Cardiac muscle cell (in vitro differentiated cells and primary cell): ENCODE results near the gene CACNA2D3. TPM values are rescaled to one million over a fixed set of nuclear protein-coding genes. Genes with fewer than 3 reads are reported as not detected.

Experiments
- DNase-seq, 2 donors: peaks; one replicate each; pipeline versions ENCODE4 v3.0.0 to v3.0.0-alpha.2; 2010 to 2017; ENCODE audit warnings: low read depth in 1 of 2, low spot score in 1 of 2
- H3K27ac ChIP-seq: fragments of 200-600 bp; sonication (generic); 2 replicates; pipeline ENCODE4 v1.5.1; 2016
- H3K27me3 ChIP-seq: fragments of 200-600 bp; sonication (generic); 2 replicates; pipeline ENCODE4 v1.6.0; 2016; ENCODE audit warnings: control low read depth
- H3K36me3 ChIP-seq: fragments of 200-600 bp; sonication (generic); 2 replicates; pipeline ENCODE4 v1.5.1; 2016; ENCODE audit warnings: control low read depth
- H3K4me1 ChIP-seq: fragments of 200-600 bp; sonication (generic); 2 replicates; pipeline ENCODE4 v1.8.1; 2017; ENCODE audit warnings: low read depth, mild to moderate bottlenecking, mixed run types
- H3K4me3 ChIP-seq: fragments of 200-600 bp; sonication (generic); 2 replicates; pipeline ENCODE4 v1.5.1; 2016; ENCODE audit warnings: mild to moderate bottlenecking
- H3K9me3 ChIP-seq: fragments of 200-600 bp; sonication (generic); 2 replicates; pipeline ENCODE4 v1.5.1; 2017; ENCODE audit warnings: low read depth, mild to moderate bottlenecking, control low read depth
- CTCF ChIP-seq: IDR thresholded peaks from 2 replicates; pipeline ENCODE4 v1.5.1; 2012; ENCODE audit warnings: low read depth, mild to moderate bottlenecking, low read length
- polyA plus RNA-seq: library from polyadenylated mRNA; unstranded; fragments of >200 nt; fragmentation: Nextera tagmentation; extraction: Ambion mirVana; gene quantifications from 2 replicates; pipeline ENCODE4 v1.2.1, GENCODE V29; 2016
- total RNA-seq: library from RNA; depleted of rRNA; stranded (reverse); fragments of >200 nt; gene quantifications from 2 replicates; pipeline ENCODE4 v1.2.3, GENCODE V29; 2016

Gene CACNA2D3
- total and polyA plus RNA-seq, 2 experiments from 2014 or later = 0.45 to 0.59 TPM

GRCh38 chr3:55002416-55002930 lies 880.1 kb downstream of the CACNA2D3 start:
- H3K4me1 ChIP-seq = peaks cover 14% of the 10 kb centered on the region
- no peak for TF ChIP-seq CTCF
- DNase-seq = no peak
- no peak overlapping the region for H3K27ac ChIP-seq
- no peaks in the 10 kb centered on the region for H3K27me3 ChIP-seq
- no peak overlapping the region for H3K4me3 ChIP-seq
- no peaks in the 10 kb centered on the region for H3K9me3 ChIP-seq
- no peaks in the 10 kb centered on the region for H3K36me3 ChIP-seq

DNA sequence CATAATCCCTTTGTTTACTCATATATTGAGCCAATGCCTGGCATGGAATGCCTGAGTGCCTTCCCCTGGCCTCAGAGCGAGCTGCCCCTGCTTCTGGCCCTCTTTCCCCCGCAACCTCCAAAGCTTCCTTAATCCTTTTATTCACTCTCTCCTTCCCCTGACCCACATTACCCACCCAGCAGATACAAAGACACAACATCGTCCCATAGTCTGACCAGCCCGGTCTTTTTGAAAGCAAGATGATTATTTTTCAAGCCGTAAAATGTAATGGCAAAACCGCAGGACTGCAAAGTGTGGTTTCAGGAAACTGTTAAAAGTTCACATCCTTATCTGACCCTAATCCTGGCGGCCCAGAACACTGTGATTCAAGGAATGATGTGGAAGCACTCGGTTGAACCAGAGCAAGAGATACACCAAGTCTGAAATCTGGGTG lies 883.9 kb downstream of the CACNA2D3 start:
- no peaks in the 10 kb centered on the region for H3K9me3 ChIP-seq
- no peak for TF ChIP-seq CTCF
- H3K36me3 ChIP-seq = no peaks in the 10 kb centered on the region
- H3K27ac ChIP-seq = no peak overlapping the region
- H3K27me3 ChIP-seq = no peaks in the 10 kb centered on the region
- H3K4me3 ChIP-seq = no peak overlapping the region
- DNase-seq = peak in 1 of 2 donors; percentile 29
- H3K4me1 ChIP-seq = no peaks in the 10 kb centered on the region

DNA sequence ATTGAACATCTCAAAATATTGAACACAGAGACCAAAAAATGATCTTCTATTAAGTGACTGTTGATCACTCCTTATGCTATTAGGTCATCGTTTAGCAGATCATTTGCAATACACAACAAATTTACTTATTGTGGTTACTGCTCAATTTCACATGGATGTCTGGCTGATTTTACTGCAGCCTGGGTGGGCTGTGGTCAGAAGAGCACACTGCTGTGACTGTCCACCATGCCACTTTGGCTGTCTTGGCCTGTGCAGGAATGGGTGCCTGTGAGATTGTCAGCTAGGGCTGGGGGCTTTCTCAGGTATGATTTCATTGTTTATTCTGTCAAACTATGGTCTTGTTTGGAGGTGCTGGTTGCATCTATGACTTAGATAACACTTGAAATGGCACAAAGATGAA lies 885.6 kb downstream of the CACNA2D3 start:
- H3K9me3 ChIP-seq = no peaks in the 10 kb centered on the region
- H3K4me3 ChIP-seq = no peak overlapping the region
- H3K36me3 ChIP-seq = no peaks in the 10 kb centered on the region
- no peak overlapping the region for H3K27ac ChIP-seq
- H3K27me3 ChIP-seq = no peaks in the 10 kb centered on the region
- DNase-seq = no peak
- no peak for TF ChIP-seq CTCF
- no peaks in the 10 kb centered on the region for H3K4me1 ChIP-seq

GRCh38 chr3:55009372-55009771 lies 887.0 kb downstream of the CACNA2D3 start:
- TF ChIP-seq CTCF = no peak
- Histone ChIP-seq H3K9me3 (no peaks in the 10 kb centered on the region), H3K27ac (no peak overlapping the region), H3K4me3 (no peak overlapping the region), H3K4me1 (no peaks in the 10 kb centered on the region), H3K27me3 (no peaks in the 10 kb centered on the region), H3K36me3 (no peaks in the 10 kb centered on the region)
- DNase-seq = no peak

GRCh38 chr3:55012091-55012490 lies 889.7 kb downstream of the CACNA2D3 start:
- no peaks in the 10 kb centered on the region for H3K9me3 ChIP-seq
- no peaks in the 10 kb centered on the region for H3K27me3 ChIP-seq
- H3K4me1 ChIP-seq = no peaks in the 10 kb centered on the region
- no peak overlapping the region for H3K27ac ChIP-seq
- no peak for DNase-seq
- H3K4me3 ChIP-seq = no peak overlapping the region
- no peak for TF ChIP-seq CTCF
- H3K36me3 ChIP-seq = no peaks in the 10 kb centered on the region
